ENCODE results near the gene SYT5.

The SYT5 gene

GRCh38 chr19:55145232-55145631 lies 34.9 kb downstream of the SYT5 start:
- no peak for DNase-seq

- no peak for DNase-seq
Observed at GRCh38 chr19:55141696-55142095, 38.4 kb downstream of the SYT5 start.

- DNase-seq: no peak
Observed at GRCh38 chr19:55137915-55138314, 42.2 kb downstream of the SYT5 start.

GRCh38 chr19:55136399-55137102 lies 43.5 kb downstream of the SYT5 start:
- DNase-seq: no peak

GRCh38 chr19:55134736-55135135 lies 45.4 kb downstream of the SYT5 start:
- no peak for DNase-seq

- DNase-seq: no peak
Observed at GRCh38 chr19:55133639-55134444, 46.2 kb downstream of the SYT5 start.

GRCh38 chr19:55132453-55133129 lies 47.5 kb downstream of the SYT5 start:
- no peak for DNase-seq

GRCh38 chr19:55131421-55131820 lies 48.7 kb downstream of the SYT5 start:
- no peak for DNase-seq
